ENCODE measurements around the gene SLC1A7. TPM values are rescaled to one million over a fixed set of nuclear protein-coding genes. Genes with fewer than 3 reads are reported as not detected.
A peak's percentile ranks its signal among the peaks of the same experiment; 100 is the strongest.

SLC1A7 gene
- total RNA-seq, 1 experiment from 2014 or later: 0.31 TPM

GRCh38 chr1:53116307-53116810, 26.1 kb downstream of the SLC1A7 start:
- in situ Hi-C loops (cut with HindIII; ENCODE audit: low pct_unique_long_range_greater_than_20kb, low sequenced_read_pairs): no loop called here
- peak overlapping the region; percentile 65 for H3K27ac ChIP-seq (ENCODE audit: low read length)
- H3K27me3 ChIP-seq (ENCODE audit: control insufficient read depth, insufficient read depth, low read length): no peaks in the 10 kb centered on the region
- DNase-seq (ENCODE audit: low read depth, low spot score) (no peak), ATAC-seq (no peak)
- H3K4me3 ChIP-seq (ENCODE audit: low read depth in 2 of 2, low read length in 2 of 2): no peak overlapping the region
- TF ChIP-seq CTCF (IDR thresholded peaks at IDR 0.05) (no peak), SIN3A (IDR thresholded peaks at IDR 0.05; ENCODE audit: borderline replicate concordance, insufficient read depth, low read depth, low read length) (no peak), REST (IDR thresholded peaks at IDR 0.05; ENCODE audit: insufficient read depth in 1 of 2, low read depth in 2 of 2, low read length in 1 of 2) (no peak), TCF7L2 (IDR thresholded peaks at IDR 0.05; ENCODE audit: low read depth, low read length) (no peak)
- BruUV-seq (replicated peaks): no TSS peak
- POLR2A ChIA-PET: no interaction called here
- CTCF ChIA-PET: no interaction called here
- peaks cover 20% of the 10 kb centered on the region for H3K4me1 ChIP-seq (ENCODE audit: control insufficient read depth, insufficient read depth, low read length)
- intact Hi-C loops (cut with micrococcal nuclease; ENCODE audit: unreplicated experiment): no loop called here
- H3K36me3 ChIP-seq (ENCODE audit: control insufficient read depth, insufficient read depth, low read length): no peaks in the 10 kb centered on the region
- no peaks in the 10 kb centered on the region for H3K9me3 ChIP-seq (ENCODE audit: control insufficient read depth, insufficient read depth, low read depth, low read length)

GRCh38 chr1:53115403-53116306, 26.8 kb downstream of the SLC1A7 start:
- ATAC-seq (peak; percentile 70), DNase-seq (ENCODE audit: low read depth, low spot score) (no peak)
- in situ Hi-C loops (cut with HindIII; ENCODE audit: low pct_unique_long_range_greater_than_20kb, low sequenced_read_pairs) (no loop called here), intact Hi-C loops (cut with micrococcal nuclease; ENCODE audit: unreplicated experiment) (no loop called here)
- Histone ChIP-seq H3K9me3 (ENCODE audit: control insufficient read depth, insufficient read depth, low read depth, low read length) (no peaks in the 10 kb centered on the region), H3K4me3 (ENCODE audit: low read depth in 2 of 2, low read length in 2 of 2) (no peak overlapping the region), H3K27ac (ENCODE audit: low read length) (peak overlapping the region; percentile 65), H3K36me3 (ENCODE audit: control insufficient read depth, insufficient read depth, low read length) (no peaks in the 10 kb centered on the region), H3K27me3 (ENCODE audit: control insufficient read depth, insufficient read depth, low read length) (no peaks in the 10 kb centered on the region), H3K4me1 (ENCODE audit: control insufficient read depth, insufficient read depth, low read length) (peaks cover 14% of the 10 kb centered on the region)
- BruUV-seq (replicated peaks): no TSS peak
- TF ChIP-seq REST (IDR thresholded peaks at IDR 0.05; ENCODE audit: insufficient read depth in 1 of 2, low read depth in 2 of 2, low read length in 1 of 2) (no peak), CTCF (IDR thresholded peaks at IDR 0.05) (no peak), TCF7L2 (IDR thresholded peaks at IDR 0.05; ENCODE audit: low read depth, low read length) (0 out of 2 replicates have a peak, but pooled peaks have one; percentile 26), SIN3A (IDR thresholded peaks at IDR 0.05; ENCODE audit: borderline replicate concordance, insufficient read depth, low read depth, low read length) (no peak), POLR2AphosphoS5 (IDR thresholded peaks at IDR 0.05; ENCODE audit: low read depth, low read length) (no peak)
- ChIA-PET CTCF (interaction anchor here (0.5 kb wide), 1 partner anchor 8 kb away, joined by 9 read pairs; no protein-coding TSS in a partner anchor), POLR2A (interaction anchor here (0.6 kb wide), 1 partner anchor 135 kb away, joined by 5 read pairs; no protein-coding TSS in a partner anchor)
